Activated naive CD8-positive, alpha-beta T cell (primary cell): ENCODE measurements around the gene FADS3.

Source experiments
- H3K27ac Mint-ChIP-seq: one replicate; pipeline ENCODE4 v1.8.0; 2021; ENCODE audit warnings: mixed read lengths
- H3K27me3 Mint-ChIP-seq: one replicate; pipeline ENCODE4 v1.8.0; 2021; ENCODE audit warnings: mixed read lengths
- H3K36me3 Mint-ChIP-seq: one replicate; pipeline ENCODE4 v1.8.0; 2021; ENCODE audit warnings: mixed read lengths
- H3K4me1 Mint-ChIP-seq: one replicate; pipeline ENCODE4 v1.8.0; 2021; ENCODE audit warnings: low read depth, mixed read lengths
- H3K4me3 Mint-ChIP-seq: one replicate; pipeline ENCODE4 v1.8.0; 2021; ENCODE audit warnings: mild to moderate bottlenecking, mixed read lengths
- H3K9me3 Mint-ChIP-seq: one replicate; pipeline ENCODE4 v1.8.0; 2021; ENCODE audit warnings: low read depth, mixed read lengths

Gene FADS3

GRCh38 chr11:61854206-61854895, 37.0 kb downstream of the FADS3 start:
- H3K4me1 Mint-ChIP-seq: no peaks in the 10 kb centered on the region
- H3K4me3 Mint-ChIP-seq: no peak overlapping the region
- H3K9me3 Mint-ChIP-seq: no peaks in the 10 kb centered on the region
- H3K36me3 Mint-ChIP-seq: no peaks in the 10 kb centered on the region
- no peak overlapping the region for H3K27ac Mint-ChIP-seq
- no peaks in the 10 kb centered on the region for H3K27me3 Mint-ChIP-seq

- H3K36me3 Mint-ChIP-seq: no peaks in the 10 kb centered on the region
- H3K4me3 Mint-ChIP-seq: no peak overlapping the region
- no peaks in the 10 kb centered on the region for H3K4me1 Mint-ChIP-seq
- no peaks in the 10 kb centered on the region for H3K27me3 Mint-ChIP-seq
- no peaks in the 10 kb centered on the region for H3K9me3 Mint-ChIP-seq
- no peak overlapping the region for H3K27ac Mint-ChIP-seq
Observed at GRCh38 chr11:61853698-61854169, 37.6 kb downstream of the FADS3 start.

- H3K27ac Mint-ChIP-seq: no peak overlapping the region
- H3K4me1 Mint-ChIP-seq: no peaks in the 10 kb centered on the region
- H3K27me3 Mint-ChIP-seq: no peaks in the 10 kb centered on the region
- no peaks in the 10 kb centered on the region for H3K36me3 Mint-ChIP-seq
- H3K9me3 Mint-ChIP-seq: no peaks in the 10 kb centered on the region
- H3K4me3 Mint-ChIP-seq: no peak overlapping the region
Observed at GRCh38 chr11:61851900-61852295, 39.4 kb downstream of the FADS3 start.

GRCh38 chr11:61851113-61851899, 40.0 kb downstream of the FADS3 start:
- Mint-ChIP-seq H3K27ac (no peak overlapping the region), H3K36me3 (no peaks in the 10 kb centered on the region), H3K9me3 (no peaks in the 10 kb centered on the region), H3K27me3 (no peaks in the 10 kb centered on the region), H3K4me3 (no peak overlapping the region), H3K4me1 (no peaks in the 10 kb centered on the region)

GRCh38 chr11:61850687-61851086, 40.7 kb downstream of the FADS3 start:
- Mint-ChIP-seq H3K27me3 (no peaks in the 10 kb centered on the region), H3K27ac (no peak overlapping the region), H3K4me3 (no peak overlapping the region), H3K9me3 (no peaks in the 10 kb centered on the region), H3K36me3 (no peaks in the 10 kb centered on the region), H3K4me1 (no peaks in the 10 kb centered on the region)

GRCh38 chr11:61848631-61849030, 42.7 kb downstream of the FADS3 start:
- no peak overlapping the region for H3K4me3 Mint-ChIP-seq
- no peaks in the 10 kb centered on the region for H3K27me3 Mint-ChIP-seq
- no peaks in the 10 kb centered on the region for H3K9me3 Mint-ChIP-seq
- no peaks in the 10 kb centered on the region for H3K36me3 Mint-ChIP-seq
- no peaks in the 10 kb centered on the region for H3K4me1 Mint-ChIP-seq
- no peak overlapping the region for H3K27ac Mint-ChIP-seq

- H3K9me3 Mint-ChIP-seq: no peaks in the 10 kb centered on the region
- no peaks in the 10 kb centered on the region for H3K27me3 Mint-ChIP-seq
- no peak overlapping the region for H3K4me3 Mint-ChIP-seq
- H3K27ac Mint-ChIP-seq: no peak overlapping the region
- no peaks in the 10 kb centered on the region for H3K36me3 Mint-ChIP-seq
- no peaks in the 10 kb centered on the region for H3K4me1 Mint-ChIP-seq
Observed at GRCh38 chr11:61847914-61848581, 43.3 kb downstream of the FADS3 start.

- H3K4me1 Mint-ChIP-seq: peaks cover 4% of the 10 kb centered on the region
- no peak overlapping the region for H3K27ac Mint-ChIP-seq
- no peaks in the 10 kb centered on the region for H3K9me3 Mint-ChIP-seq
- H3K27me3 Mint-ChIP-seq: no peaks in the 10 kb centered on the region
- no peak overlapping the region for H3K4me3 Mint-ChIP-seq
- peaks cover 2% of the 10 kb centered on the region for H3K36me3 Mint-ChIP-seq
Observed at GRCh38 chr11:61846362-61847020, 44.9 kb downstream of the FADS3 start.

GRCh38 chr11:61844909-61845565, 46.3 kb downstream of the FADS3 start:
- peaks cover 2% of the 10 kb centered on the region for H3K36me3 Mint-ChIP-seq
- H3K4me3 Mint-ChIP-seq: no peak overlapping the region
- no peaks in the 10 kb centered on the region for H3K27me3 Mint-ChIP-seq
- H3K27ac Mint-ChIP-seq: no peak overlapping the region
- peaks cover 4% of the 10 kb centered on the region for H3K4me1 Mint-ChIP-seq
- H3K9me3 Mint-ChIP-seq: no peaks in the 10 kb centered on the region

- no peaks in the 10 kb centered on the region for H3K9me3 Mint-ChIP-seq
- no peak overlapping the region for H3K27ac Mint-ChIP-seq
- H3K36me3 Mint-ChIP-seq: peaks cover 2% of the 10 kb centered on the region
- H3K27me3 Mint-ChIP-seq: no peaks in the 10 kb centered on the region
- no peak overlapping the region for H3K4me3 Mint-ChIP-seq
- H3K4me1 Mint-ChIP-seq: peaks cover 4% of the 10 kb centered on the region
Observed at GRCh38 chr11:61842528-61842820, 48.9 kb downstream of the FADS3 start.

- Mint-ChIP-seq H3K36me3 (peaks cover 2% of the 10 kb centered on the region), H3K4me1 (peaks cover 4% of the 10 kb centered on the region), H3K4me3 (no peak overlapping the region), H3K9me3 (no peaks in the 10 kb centered on the region), H3K27me3 (no peaks in the 10 kb centered on the region), H3K27ac (no peak overlapping the region)
Observed at GRCh38 chr11:61841636-61842527, 49.5 kb downstream of the FADS3 start.

GRCh38 chr11:61840371-61840770, 51.0 kb downstream of the FADS3 start:
- Mint-ChIP-seq H3K27ac (no peak overlapping the region), H3K4me1 (peaks cover 8% of the 10 kb centered on the region), H3K9me3 (no peaks in the 10 kb centered on the region), H3K4me3 (no peak overlapping the region), H3K27me3 (no peaks in the 10 kb centered on the region), H3K36me3 (peaks cover 2% of the 10 kb centered on the region)

- no peaks in the 10 kb centered on the region for H3K9me3 Mint-ChIP-seq
- no peak overlapping the region for H3K4me3 Mint-ChIP-seq
- H3K4me1 Mint-ChIP-seq: peaks cover 11% of the 10 kb centered on the region
- peaks cover 2% of the 10 kb centered on the region for H3K36me3 Mint-ChIP-seq
- H3K27me3 Mint-ChIP-seq: no peaks in the 10 kb centered on the region
- no peak overlapping the region for H3K27ac Mint-ChIP-seq
Observed at GRCh38 chr11:61839742-61840141, 51.6 kb downstream of the FADS3 start.

- Mint-ChIP-seq H3K4me1 (peaks cover 16% of the 10 kb centered on the region), H3K36me3 (peaks cover 2% of the 10 kb centered on the region), H3K9me3 (no peaks in the 10 kb centered on the region), H3K27ac (no peak overlapping the region), H3K27me3 (no peaks in the 10 kb centered on the region), H3K4me3 (no peak overlapping the region)
Observed at GRCh38 chr11:61838921-61839320, 52.4 kb downstream of the FADS3 start.
